DND-41 (cell line): ENCODE measurements around the gene TAF1B.

Experiments used
- EZH2 ChIP-seq: IDR thresholded peaks from 3 replicates; pipeline ENCODE4 v1.6.1; 2012; ENCODE audit warnings: borderline replicate concordance, low read depth, mild to moderate bottlenecking, moderate library complexity, low read length, inconsistent platforms; ENCODE audit not compliant: severe bottlenecking
- TF ChIP-seq, protein P1 (sequence below): IDR thresholded peaks from 2 replicates; pipeline ENCODE4 v1.5.1; 2012; ENCODE audit warnings: borderline replicate concordance, low read length, moderate library complexity, mild to moderate bottlenecking; ENCODE audit not compliant: poor library complexity, severe bottlenecking; ENCODE audit errors: extremely low read depth

DNA sequence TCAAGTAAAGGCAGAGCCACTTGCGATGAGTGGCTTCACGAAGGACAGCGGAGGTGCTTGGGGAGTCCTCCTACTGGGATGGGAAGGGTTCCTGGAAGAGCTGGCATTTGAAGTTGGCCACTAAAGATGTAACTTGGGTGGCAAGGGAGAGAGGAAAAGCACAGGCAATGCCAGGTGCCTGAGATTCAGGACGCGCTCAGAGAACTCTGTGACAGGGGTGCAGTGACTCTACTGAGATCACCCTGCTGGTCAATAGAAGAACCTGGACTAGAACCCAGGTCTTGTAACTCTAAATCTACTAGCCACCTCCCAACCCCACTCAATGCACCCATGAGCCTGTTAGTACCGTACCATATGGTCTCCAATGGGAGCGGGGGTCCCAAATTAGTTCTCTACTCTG, 102.8 kb downstream of the TAF1B start:
- TF ChIP-seq, protein P1, sequence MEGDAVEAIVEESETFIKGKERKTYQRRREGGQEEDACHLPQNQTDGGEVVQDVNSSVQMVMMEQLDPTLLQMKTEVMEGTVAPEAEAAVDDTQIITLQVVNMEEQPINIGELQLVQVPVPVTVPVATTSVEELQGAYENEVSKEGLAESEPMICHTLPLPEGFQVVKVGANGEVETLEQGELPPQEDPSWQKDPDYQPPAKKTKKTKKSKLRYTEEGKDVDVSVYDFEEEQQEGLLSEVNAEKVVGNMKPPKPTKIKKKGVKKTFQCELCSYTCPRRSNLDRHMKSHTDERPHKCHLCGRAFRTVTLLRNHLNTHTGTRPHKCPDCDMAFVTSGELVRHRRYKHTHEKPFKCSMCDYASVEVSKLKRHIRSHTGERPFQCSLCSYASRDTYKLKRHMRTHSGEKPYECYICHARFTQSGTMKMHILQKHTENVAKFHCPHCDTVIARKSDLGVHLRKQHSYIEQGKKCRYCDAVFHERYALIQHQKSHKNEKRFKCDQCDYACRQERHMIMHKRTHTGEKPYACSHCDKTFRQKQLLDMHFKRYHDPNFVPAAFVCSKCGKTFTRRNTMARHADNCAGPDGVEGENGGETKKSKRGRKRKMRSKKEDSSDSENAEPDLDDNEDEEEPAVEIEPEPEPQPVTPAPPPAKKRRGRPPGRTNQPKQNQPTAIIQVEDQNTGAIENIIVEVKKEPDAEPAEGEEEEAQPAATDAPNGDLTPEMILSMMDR = no peak
- no peak for TF ChIP-seq EZH2
